A549 (cell line): ENCODE data around the gene PFN1.

Experiments used
- CHD2 ChIP-seq: fragments of 150-350 bp; IDR thresholded peaks from 2 replicates; pipeline ENCODE4 v1.6.1; 2014; ENCODE audit warnings: low read length; ENCODE audit not compliant: partially characterized antibody
- EP300 ChIP-seq, 2 experiments: fragments of >200 bp; sonication (Bioruptor Twin); formaldehyde crosslinking; IDR thresholded peaks; 2 replicates in 1 of 2; 3 replicates in 1 of 2; pipeline ENCODE4 v1.6.1; 2016 to 2017
- ESRRA ChIP-seq: fragments of 150-350 bp; IDR thresholded peaks from 2 replicates; pipeline ENCODE4 v1.6.1; 2014; ENCODE audit warnings: mild to moderate bottlenecking, low read length, borderline replicate concordance
- KDM1A ChIP-seq: fragments of 200-600 bp; sonication (generic); IDR thresholded peaks from 2 replicates; pipeline ENCODE4 v1.6.1; 2016; ENCODE audit warnings: low read depth, mild to moderate bottlenecking
- NFE2L2 ChIP-seq: fragments of 150-350 bp; conservative IDR thresholded peaks from 2 replicates; pipeline ENCODE4 v1.6.1; 2014; ENCODE audit warnings: low read length
- RAD21 ChIP-seq, 2 experiments: fragments of >200 bp in 1 of 2; sonication (Bioruptor Twin) in 1 of 2; formaldehyde crosslinking in 1 of 2; IDR thresholded peaks in 1 of 2; conservative IDR thresholded peaks in 1 of 2; 2 replicates in 1 of 2; 3 replicates in 1 of 2; pipeline ENCODE4 v1.6.1; 2012 to 2018; ENCODE audit warnings: inconsistent platforms in 1 of 2
- RFX5 ChIP-seq: fragments of 450-650 bp; IDR thresholded peaks from 2 replicates; pipeline ENCODE4 v1.7.1; 2014; ENCODE audit warnings: antibody characterized with exemption, mild to moderate bottlenecking, moderate library complexity
- SREBF2 ChIP-seq: fragments of 450-650 bp; IDR thresholded peaks from 2 replicates; pipeline ENCODE4 v1.6.1; 2014; ENCODE audit warnings: mild to moderate bottlenecking, moderate library complexity
- ZC3H11A ChIP-seq: fragments of 450-650 bp; IDR thresholded peaks from 2 replicates; pipeline ENCODE4 v1.6.1; 2014; ENCODE audit warnings: antibody characterized with exemption, mild to moderate bottlenecking
- TF ChIP-seq, protein P1 (sequence below): fragments of >200 bp; sonication (Bioruptor Twin); formaldehyde crosslinking; IDR thresholded peaks from 3 replicates; pipeline ENCODE4 v1.5.1; 2016
- TF ChIP-seq, protein P2 (sequence below): fragments of 450-650 bp; IDR thresholded peaks from 2 replicates; pipeline ENCODE4 v1.6.1; 2014; ENCODE audit warnings: antibody characterized with exemption
- TF ChIP-seq, protein P3 (sequence below): fragments of 250-450 bp; sonication (Bioruptor Pico); IDR thresholded peaks from 2 replicates; pipeline ENCODE4 v1.5.0; 2021; ENCODE audit warnings: mild to moderate bottlenecking, moderate library complexity, borderline replicate concordance

DNA sequence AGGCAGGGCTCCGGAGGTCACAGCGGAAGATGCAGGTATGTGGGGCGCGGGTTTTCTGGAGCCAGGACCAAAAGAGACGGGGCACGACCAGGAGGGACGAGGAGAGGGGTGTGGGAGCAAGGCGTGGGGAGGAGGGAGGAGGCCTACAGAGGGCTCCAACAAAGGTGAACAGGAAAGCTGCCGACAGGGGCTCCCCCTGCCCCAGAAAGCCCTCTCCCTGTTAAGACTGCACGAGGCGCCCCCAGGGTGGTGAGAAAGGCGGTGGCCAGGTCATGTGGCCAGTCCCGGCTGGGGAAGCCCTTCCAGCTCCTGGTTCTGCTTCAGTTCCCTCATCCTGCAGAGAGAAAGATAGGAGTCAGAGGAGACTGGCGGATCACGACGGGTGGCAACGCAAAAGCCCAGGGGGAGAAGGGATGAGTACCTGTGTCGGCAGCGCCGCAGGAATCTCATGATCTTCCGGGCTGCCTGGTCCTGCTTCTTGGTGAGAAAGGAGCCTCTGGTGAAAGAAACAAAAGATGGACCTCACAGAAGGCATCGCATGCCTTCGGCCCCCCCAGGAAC is 20.2 kb upstream of the PFN1 start:
- TF ChIP-seq, protein P1, sequence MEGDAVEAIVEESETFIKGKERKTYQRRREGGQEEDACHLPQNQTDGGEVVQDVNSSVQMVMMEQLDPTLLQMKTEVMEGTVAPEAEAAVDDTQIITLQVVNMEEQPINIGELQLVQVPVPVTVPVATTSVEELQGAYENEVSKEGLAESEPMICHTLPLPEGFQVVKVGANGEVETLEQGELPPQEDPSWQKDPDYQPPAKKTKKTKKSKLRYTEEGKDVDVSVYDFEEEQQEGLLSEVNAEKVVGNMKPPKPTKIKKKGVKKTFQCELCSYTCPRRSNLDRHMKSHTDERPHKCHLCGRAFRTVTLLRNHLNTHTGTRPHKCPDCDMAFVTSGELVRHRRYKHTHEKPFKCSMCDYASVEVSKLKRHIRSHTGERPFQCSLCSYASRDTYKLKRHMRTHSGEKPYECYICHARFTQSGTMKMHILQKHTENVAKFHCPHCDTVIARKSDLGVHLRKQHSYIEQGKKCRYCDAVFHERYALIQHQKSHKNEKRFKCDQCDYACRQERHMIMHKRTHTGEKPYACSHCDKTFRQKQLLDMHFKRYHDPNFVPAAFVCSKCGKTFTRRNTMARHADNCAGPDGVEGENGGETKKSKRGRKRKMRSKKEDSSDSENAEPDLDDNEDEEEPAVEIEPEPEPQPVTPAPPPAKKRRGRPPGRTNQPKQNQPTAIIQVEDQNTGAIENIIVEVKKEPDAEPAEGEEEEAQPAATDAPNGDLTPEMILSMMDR, result no peak
- TF ChIP-seq RAD21 (conservative IDR thresholded peaks at IDR 0.05 in 1 of 2, IDR thresholded peaks at IDR 0.05 in 1 of 2) (no peak), RFX5 (no peak), CHD2 (no peak), ZC3H11A (no peak), ESRRA (no peak), SREBF2 (no peak), EP300 (IDR thresholded peaks at IDR 0.05) (no peak), KDM1A (no peak), NFE2L2 (no peak)
- TF ChIP-seq, protein P2, sequence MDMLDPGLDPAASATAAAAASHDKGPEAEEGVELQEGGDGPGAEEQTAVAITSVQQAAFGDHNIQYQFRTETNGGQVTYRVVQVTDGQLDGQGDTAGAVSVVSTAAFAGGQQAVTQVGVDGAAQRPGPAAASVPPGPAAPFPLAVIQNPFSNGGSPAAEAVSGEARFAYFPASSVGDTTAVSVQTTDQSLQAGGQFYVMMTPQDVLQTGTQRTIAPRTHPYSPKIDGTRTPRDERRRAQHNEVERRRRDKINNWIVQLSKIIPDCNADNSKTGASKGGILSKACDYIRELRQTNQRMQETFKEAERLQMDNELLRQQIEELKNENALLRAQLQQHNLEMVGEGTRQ, result no peak
- TF ChIP-seq, protein P3, sequence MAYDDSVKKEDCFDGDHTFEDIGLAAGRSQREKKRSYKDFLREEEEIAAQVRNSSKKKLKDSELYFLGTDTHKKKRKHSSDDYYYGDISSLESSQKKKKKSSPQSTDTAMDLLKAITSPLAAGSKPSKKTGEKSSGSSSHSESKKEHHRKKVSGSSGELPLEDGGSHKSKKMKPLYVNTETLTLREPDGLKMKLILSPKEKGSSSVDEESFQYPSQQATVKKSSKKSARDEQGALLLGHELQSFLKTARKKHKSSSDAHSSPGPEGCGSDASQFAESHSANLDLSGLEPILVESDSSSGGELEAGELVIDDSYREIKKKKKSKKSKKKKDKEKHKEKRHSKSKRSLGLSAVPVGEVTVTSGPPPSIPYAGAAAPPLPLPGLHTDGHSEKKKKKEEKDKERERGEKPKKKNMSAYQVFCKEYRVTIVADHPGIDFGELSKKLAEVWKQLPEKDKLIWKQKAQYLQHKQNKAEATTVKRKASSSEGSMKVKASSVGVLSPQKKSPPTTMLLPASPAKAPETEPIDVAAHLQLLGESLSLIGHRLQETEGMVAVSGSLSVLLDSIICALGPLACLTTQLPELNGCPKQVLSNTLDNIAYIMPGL (CRISPR knock-in tag), result no peak
